Fibroblast of skin of back (primary cell): ENCODE results near the gene KDSR.

Experiments
- DNase-seq: peaks from one replicate; pipeline ENCODE4 v3.0.0-alpha.2; 2013

Gene KDSR

GRCh38 chr18:63320123-63320974 lies 46.7 kb downstream of the KDSR start:
- peak; percentile 89 for DNase-seq

- peak; percentile 42 for DNase-seq
Observed at GRCh38 chr18:63319383-63320122, 47.5 kb downstream of the KDSR start, which contains the start of gene BCL2. Gene BCL2 (minus strand): TSS chr18:63319769.

- DNase-seq, result no peak
Observed at GRCh38 chr18:63318889-63319382, 48.1 kb downstream of the KDSR start.

- no peak for DNase-seq
Observed at GRCh38 chr18:63317982-63318888, 48.8 kb downstream of the KDSR start.

- no peak for DNase-seq
Observed at GRCh38 chr18:63317556-63317946, 49.5 kb downstream of the KDSR start.

GRCh38 chr18:63316612-63317555 lies 50.1 kb downstream of the KDSR start:
- DNase-seq, result peak; percentile 15

- DNase-seq, result no peak
Observed at GRCh38 chr18:63315876-63316275, 51.1 kb downstream of the KDSR start.

GRCh38 chr18:63315131-63315662 lies 51.8 kb downstream of the KDSR start:
- no peak for DNase-seq

GRCh38 chr18:63314062-63314790 lies 52.8 kb downstream of the KDSR start:
- DNase-seq, result no peak

GRCh38 chr18:63313396-63313917 lies 53.5 kb downstream of the KDSR start:
- DNase-seq, result no peak

- no peak for DNase-seq
Observed at GRCh38 chr18:63312737-63313395, 54.1 kb downstream of the KDSR start.

- DNase-seq, result no peak
Observed at GRCh38 chr18:63312019-63312409, 55.0 kb downstream of the KDSR start.

GRCh38 chr18:63311118-63312018 lies 55.6 kb downstream of the KDSR start:
- DNase-seq, result no peak

GRCh38 chr18:63309422-63309821 lies 57.6 kb downstream of the KDSR start:
- no peak for DNase-seq

- peak; percentile 56 for DNase-seq
Observed at GRCh38 chr18:63307551-63308200, 59.3 kb downstream of the KDSR start.

GRCh38 chr18:63306819-63307550 lies 60.0 kb downstream of the KDSR start:
- no peak for DNase-seq

GRCh38 chr18:63306249-63306648 lies 60.8 kb downstream of the KDSR start:
- DNase-seq, result no peak
